Lung (tissue), 12 donors: ENCODE data around the gene C17orf50. TPM values are rescaled to one million over a fixed set of nuclear protein-coding genes. Genes with fewer than 3 reads are reported as not detected.

Source experiments
- ATAC-seq: fragments of 200-7000 bp; cut with Tn5 transposase; one replicate; pipeline ENCODE4 v1.9.1; 2020; ENCODE audit warnings: moderate number of reproducible peaks; ENCODE audit not compliant: insufficient read depth, low FRiP score
- DNase-seq, 3 donors: peaks; one replicate each; pipeline ENCODE4 v3.0.0-alpha.2; 2013 to 2017
- H3K27ac ChIP-seq, 2 donors: one replicate each; pipeline ENCODE4 v1.5.1; 2013; ENCODE audit warnings: mild to moderate bottlenecking in 2 of 2, moderate library complexity in 2 of 2, control low read depth in 1 of 2, inconsistent platforms in 1 of 2, low read depth in 1 of 2, low read length in 1 of 2
- H3K27me3 ChIP-seq, 3 donors: one replicate each; pipeline ENCODE4 v1.5.1; 2013; ENCODE audit warnings: low read length in 2 of 3; ENCODE audit not compliant: control insufficient read depth in 3 of 3, insufficient read depth in 3 of 3
- H3K36me3 ChIP-seq, 4 donors: one replicate each; pipeline ENCODE4 v1.5.1; 2013; ENCODE audit warnings: low read length in 4 of 4, mild to moderate bottlenecking in 1 of 4, moderate library complexity in 1 of 4; ENCODE audit not compliant: control insufficient read depth in 4 of 4, insufficient read depth in 4 of 4
- H3K4me1 ChIP-seq, 5 donors: one replicate each; pipeline ENCODE4 v1.5.1; 2013; ENCODE audit warnings: low read length in 5 of 5, mild to moderate bottlenecking in 2 of 5, moderate library complexity in 1 of 5; ENCODE audit not compliant: control insufficient read depth in 5 of 5, insufficient read depth in 5 of 5
- H3K4me3 ChIP-seq: one replicate; pipeline ENCODE4 v1.5.1; 2013; ENCODE audit warnings: mild to moderate bottlenecking, control low read depth, moderate library complexity
- H3K9ac ChIP-seq, 2 donors: one replicate each; pipeline ENCODE4 v1.5.1; 2013; ENCODE audit warnings: low read length in 2 of 2, control low read depth in 1 of 2; ENCODE audit not compliant: insufficient read depth in 1 of 2
- H3K9me3 ChIP-seq, 4 donors: one replicate each; pipeline ENCODE4 v1.5.1; 2013; ENCODE audit warnings: low read length in 3 of 4, mild to moderate bottlenecking in 1 of 4, moderate library complexity in 1 of 4; ENCODE audit not compliant: control insufficient read depth in 4 of 4, insufficient read depth in 3 of 4
- WGBS, 2 donors: extraction: QIAGEN DNeasy Blood & Tissue Kit; methylation state at CpG; one replicate each; pipeline ENCODE4 v1.1.7; 2013; 5-methylcytosine and 5-hydroxymethylcytosine counted together
- polyA plus RNA-seq, 2 donors: library from polyadenylated mRNA; stranded (reverse); fragments of 200-250 nt; gene quantifications; one replicate each; pipeline ENCODE4 v1.2.1, GENCODE V29; 2013
- total RNA-seq, 2 donors: library from RNA; depleted of rRNA in 1 of 2; stranded (reverse); fragments of >200 nt in 1 of 2; gene quantifications; one replicate each; pipeline ENCODE4 v1.2.1, GENCODE V29; 2014 to 2021
- TF ChIP-seq, protein P1 (sequence below): IDR thresholded peaks from 2 replicates; pipeline ENCODE4 v1.5.1; 2012; ENCODE audit warnings: mild to moderate bottlenecking; ENCODE audit errors: control extremely low read depth, extremely low read depth
- donor health status: control.
- donor health status: control.
- donor health status: Bipolar disorder and iron deficiency.
- donor health status: healthy.
- donor health status: DM: yes; HTN: yes; CAD: no.

Gene C17orf50
- total and polyA plus RNA-seq, 4 donors: 0.18 to 0.40 (median 0.26) TPM; not detected in 1

DNA sequence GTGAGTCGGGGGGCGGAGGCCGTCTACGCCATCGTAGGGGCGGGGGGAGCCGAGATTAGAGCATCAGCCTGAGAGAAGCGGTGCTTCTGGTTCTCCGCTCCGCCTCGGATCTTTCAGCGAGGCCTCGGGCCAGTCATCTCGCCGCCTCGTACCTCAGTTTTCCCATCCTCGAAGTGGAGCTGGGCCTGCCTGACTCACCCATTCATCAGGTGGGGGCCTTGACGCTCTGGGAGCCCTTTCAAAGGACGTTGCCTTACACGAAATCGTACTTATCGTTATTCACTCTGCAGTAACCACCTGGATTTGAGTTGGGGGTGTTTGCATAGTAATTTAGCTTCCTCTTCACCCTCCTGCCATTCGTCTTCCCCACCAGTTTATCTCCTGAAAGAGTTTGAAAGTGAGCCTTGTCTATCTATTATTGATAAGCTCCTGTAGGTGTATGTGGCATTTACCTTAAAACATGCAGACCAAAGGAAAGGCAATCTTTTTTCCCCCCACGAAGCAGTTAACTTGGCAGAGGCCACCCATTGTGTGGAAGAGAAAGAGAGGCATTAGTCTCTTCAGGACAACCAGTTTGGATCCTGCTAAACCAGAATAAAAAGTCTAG lies 49.3 kb downstream of the C17orf50 start:
- Histone ChIP-seq H3K9me3 (no peaks in the 10 kb centered on the region), H3K27ac (peak overlapping the region; percentile 92 to 95), H3K9ac (peak overlapping the region; percentile 87 to 96), H3K27me3 (no peaks in the 10 kb centered on the region), H3K4me3 (peak overlapping the region; percentile 92), H3K36me3 (peaks cover 0 to 3% (median 1%) of the 10 kb centered on the region in 4 donors), H3K4me1 (peaks cover 2 to 23% (median 8%) of the 10 kb centered on the region in 5 donors)
- WGBS, 2 donors: 1% methylated on average over 21 to 24 of the region's 24 CpGs
- no peak for ATAC-seq
- peak in 1 of 3 donors; percentile 15 for DNase-seq
- TF ChIP-seq, protein P1, sequence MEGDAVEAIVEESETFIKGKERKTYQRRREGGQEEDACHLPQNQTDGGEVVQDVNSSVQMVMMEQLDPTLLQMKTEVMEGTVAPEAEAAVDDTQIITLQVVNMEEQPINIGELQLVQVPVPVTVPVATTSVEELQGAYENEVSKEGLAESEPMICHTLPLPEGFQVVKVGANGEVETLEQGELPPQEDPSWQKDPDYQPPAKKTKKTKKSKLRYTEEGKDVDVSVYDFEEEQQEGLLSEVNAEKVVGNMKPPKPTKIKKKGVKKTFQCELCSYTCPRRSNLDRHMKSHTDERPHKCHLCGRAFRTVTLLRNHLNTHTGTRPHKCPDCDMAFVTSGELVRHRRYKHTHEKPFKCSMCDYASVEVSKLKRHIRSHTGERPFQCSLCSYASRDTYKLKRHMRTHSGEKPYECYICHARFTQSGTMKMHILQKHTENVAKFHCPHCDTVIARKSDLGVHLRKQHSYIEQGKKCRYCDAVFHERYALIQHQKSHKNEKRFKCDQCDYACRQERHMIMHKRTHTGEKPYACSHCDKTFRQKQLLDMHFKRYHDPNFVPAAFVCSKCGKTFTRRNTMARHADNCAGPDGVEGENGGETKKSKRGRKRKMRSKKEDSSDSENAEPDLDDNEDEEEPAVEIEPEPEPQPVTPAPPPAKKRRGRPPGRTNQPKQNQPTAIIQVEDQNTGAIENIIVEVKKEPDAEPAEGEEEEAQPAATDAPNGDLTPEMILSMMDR: no peak

DNA sequence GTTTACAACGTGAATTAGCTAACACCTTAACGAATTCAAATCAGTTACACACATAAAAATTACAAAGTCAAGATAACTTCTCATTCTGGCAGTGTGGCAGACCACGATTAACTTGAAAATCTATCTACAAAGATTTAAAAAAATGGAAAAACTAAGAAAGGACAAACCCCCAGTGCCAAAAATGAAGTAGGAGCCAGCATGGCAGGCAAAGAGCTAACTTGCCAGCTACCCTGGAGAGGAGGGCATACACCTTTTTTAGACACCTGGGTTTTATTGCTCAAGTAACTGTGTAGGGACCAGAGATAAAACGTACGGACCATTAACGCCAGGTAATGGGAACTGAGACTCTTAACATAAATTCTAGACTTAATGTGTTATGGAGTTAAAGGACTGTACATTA lies 51.1 kb downstream of the C17orf50 start:
- H3K4me1 ChIP-seq: peaks cover 3 to 23% (median 9%) of the 10 kb centered on the region in 5 donors
- no peaks in the 10 kb centered on the region for H3K27me3 ChIP-seq
- TF ChIP-seq, protein P1: no peak
- no peak for ATAC-seq
- H3K27ac ChIP-seq: no peak overlapping the region
- no peak for DNase-seq
- no peak overlapping the region for H3K9ac ChIP-seq
- 78 to 82% methylated on average over 6 of the region's 6 CpGs for WGBS, 2 donors
- H3K9me3 ChIP-seq: no peaks in the 10 kb centered on the region
- no peak overlapping the region for H3K4me3 ChIP-seq
- peaks cover 3 to 6% (median 4%) of the 10 kb centered on the region in 4 donors for H3K36me3 ChIP-seq

DNA sequence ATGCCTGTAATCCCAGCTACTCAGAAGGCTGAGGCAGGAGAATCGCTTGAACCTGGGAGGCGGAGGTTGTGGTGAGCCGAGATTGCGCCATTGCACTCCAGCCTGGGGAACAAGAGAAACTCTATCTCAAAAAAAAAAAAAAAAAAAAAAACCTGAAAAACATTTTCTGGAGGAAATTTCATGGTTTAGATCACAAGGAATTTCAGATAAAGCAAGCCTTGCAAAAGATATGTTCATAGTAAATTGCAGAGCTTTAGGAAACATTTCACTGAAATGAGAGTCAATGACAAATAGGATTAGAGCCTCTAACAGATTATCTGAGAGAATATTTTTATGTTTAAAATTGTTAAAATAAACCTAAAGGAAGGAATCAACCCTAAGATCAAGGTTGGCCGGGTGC lies 51.8 kb downstream of the C17orf50 start:
- WGBS, 2 donors: 49 to 58% methylated on average over 5 of the region's 5 CpGs
- TF ChIP-seq, protein P1: no peak
- ATAC-seq (no peak), DNase-seq (no peak)
- no peaks in the 10 kb centered on the region for H3K9me3 ChIP-seq
- no peak overlapping the region for H3K27ac ChIP-seq
- no peaks in the 10 kb centered on the region for H3K27me3 ChIP-seq
- peaks cover 3 to 6% (median 4%) of the 10 kb centered on the region in 4 donors for H3K36me3 ChIP-seq
- peaks cover 5 to 23% (median 13%) of the 10 kb centered on the region in 5 donors for H3K4me1 ChIP-seq
- H3K9ac ChIP-seq: no peak overlapping the region
- H3K4me3 ChIP-seq: no peak overlapping the region

Other genes with a start within 250 kb of the C17orf50 start
- 10 to 100 TPM in 1 of 2 donors, 1 to 10 TPM in 1; 2.1 to 13.2 TPM for gene SLFN12L, start 223.2 kb upstream of the C17orf50 start, total RNA-seq
- under 1 TPM; 0.59 to 0.88 TPM for gene SLFN12L, start 223.2 kb upstream of the C17orf50 start, polyA plus RNA-seq
- 1 to 10 TPM in 1 of 2 donors, not detected in 1; 2.3 TPM for gene SLFN14, start 200.1 kb upstream of the C17orf50 start, total RNA-seq
- under 1 TPM in 1 of 2 donors, not detected in 1; 0.34 TPM for gene SLFN14, start 200.1 kb upstream of the C17orf50 start, polyA plus RNA-seq
- gene PEX12, start 182.3 kb upstream of the C17orf50 start, total RNA-seq: 1 to 10 TPM; 5.1 to 5.3 TPM
- gene PEX12, start 182.3 kb upstream of the C17orf50 start, polyA plus RNA-seq: 1 to 10 TPM; 2.6 to 3.7 TPM
- 100 to 1,000 TPM; 110 to 156 TPM for gene AP2B1, start 173.6 kb upstream of the C17orf50 start, total RNA-seq
- gene AP2B1, start 173.6 kb upstream of the C17orf50 start, polyA plus RNA-seq: 10 to 100 TPM; 52.9 to 55.3 TPM
- gene RASL10B, start 29.2 kb upstream of the C17orf50 start, total RNA-seq: under 1 TPM in 1 of 2 donors, not detected in 1; 0.80 TPM
- under 1 TPM; 0.57 to 1.00 TPM for gene RASL10B, start 29.2 kb upstream of the C17orf50 start, polyA plus RNA-seq
- gene GAS2L2, start 7.6 kb upstream of the C17orf50 start, total RNA-seq: 10 to 100 TPM in 1 of 2 donors, 1 to 10 TPM in 1; 4.6 to 11.5 TPM
- gene GAS2L2, start 7.6 kb upstream of the C17orf50 start, polyA plus RNA-seq: 1 to 10 TPM; 1.6 to 3.3 TPM
- 10 to 100 TPM; 30.5 to 54.5 TPM for gene MMP28, start 34.8 kb downstream of the C17orf50 start, total RNA-seq
- 10 to 100 TPM; 34.2 to 72.6 TPM for gene MMP28, start 34.8 kb downstream of the C17orf50 start, polyA plus RNA-seq
- 100 to 1,000 TPM; 134 to 138 TPM for gene TAF15, start 48.6 kb downstream of the C17orf50 start, total RNA-seq
- 10 to 100 TPM; 88.5 to 94.1 TPM for gene TAF15, start 48.6 kb downstream of the C17orf50 start, polyA plus RNA-seq
- gene HEATR9, start 108.0 kb downstream of the C17orf50 start, total RNA-seq: under 1 TPM in 1 of 2 donors, not detected in 1; 0.17 TPM
- under 1 TPM in 1 of 2 donors, not detected in 1; 0.05 TPM for gene HEATR9, start 108.0 kb downstream of the C17orf50 start, polyA plus RNA-seq
- gene CCL5, start 119.5 kb downstream of the C17orf50 start, total RNA-seq: 1 to 10 TPM; 3.2 to 6.8 TPM
- gene CCL5, start 119.5 kb downstream of the C17orf50 start, polyA plus RNA-seq: 10 to 100 TPM; 14.5 to 15.3 TPM
- gene RDM1, start 169.9 kb downstream of the C17orf50 start, total RNA-seq: not detected
- gene RDM1, start 169.9 kb downstream of the C17orf50 start, polyA plus RNA-seq: under 1 TPM; 0.10 to 0.26 TPM
- not detected for gene LYZL6, start 182.8 kb downstream of the C17orf50 start, total RNA-seq
- not detected for gene LYZL6, start 182.8 kb downstream of the C17orf50 start, polyA plus RNA-seq
- under 1 TPM in 1 of 2 donors, not detected in 1; 0.18 TPM for gene CCL16, start 220.6 kb downstream of the C17orf50 start, total RNA-seq
- under 1 TPM; 0.14 to 0.20 TPM for gene CCL16, start 220.6 kb downstream of the C17orf50 start, polyA plus RNA-seq
- 10 to 100 TPM in 1 of 2 donors, 1 to 10 TPM in 1; 2.9 to 25.3 TPM for gene CCL14, start 225.8 kb downstream of the C17orf50 start, total RNA-seq
- gene CCL14, start 225.8 kb downstream of the C17orf50 start, polyA plus RNA-seq: 10 to 100 TPM; 31.3 to 66.0 TPM
- 1 to 10 TPM; 1.3 to 1.4 TPM for gene CCL15, start 240.7 kb downstream of the C17orf50 start, total RNA-seq
- 1 to 10 TPM in 1 of 2 donors, under 1 TPM in 1; 0.84 to 1.1 TPM for gene CCL15, start 240.7 kb downstream of the C17orf50 start, polyA plus RNA-seq